WI38 (cell line): ENCODE results near the gene KIF5B.

Experiments
- H3K4me3 ChIP-seq: 2 replicates; pipeline ENCODE4 v1.5.1; 2011; ENCODE audit warnings: low read depth, mild to moderate bottlenecking, control low read depth, low read length
- CTCF ChIP-seq: IDR thresholded peaks from 2 replicates; pipeline ENCODE4 v1.5.1; 2012; ENCODE audit warnings: low read depth, mild to moderate bottlenecking, control low read depth, low read length

KIF5B gene

GRCh38 chr10:32093650-32094049, 37.4 kb upstream of the KIF5B start:
- TF ChIP-seq CTCF: no peak
- no peak overlapping the region for H3K4me3 ChIP-seq

- H3K4me3 ChIP-seq: no peak overlapping the region
- no peak for TF ChIP-seq CTCF
These were observed 34.8 kb upstream of the KIF5B start for GRCh38 chr10:32091046-32091445.

GRCh38 chr10:32084185-32084851, 28.1 kb upstream of the KIF5B start:
- no peak overlapping the region for H3K4me3 ChIP-seq
- no peak for TF ChIP-seq CTCF

GRCh38 chr10:32077896-32078485, 21.8 kb upstream of the KIF5B start:
- no peak for TF ChIP-seq CTCF
- no peak overlapping the region for H3K4me3 ChIP-seq

- H3K4me3 ChIP-seq: no peak overlapping the region
- no peak for TF ChIP-seq CTCF
These were observed 17.4 kb upstream of the KIF5B start for GRCh38 chr10:32073659-32074058.

- H3K4me3 ChIP-seq: no peak overlapping the region
- no peak for TF ChIP-seq CTCF
These were observed 16.9 kb upstream of the KIF5B start for GRCh38 chr10:32073128-32073527.

- TF ChIP-seq CTCF: no peak
- no peak overlapping the region for H3K4me3 ChIP-seq
These were observed 16.0 kb upstream of the KIF5B start for GRCh38 chr10:32072025-32072800.
